ENCODE measurements around the gene SEC22A.

Gene SEC22A

DNA sequence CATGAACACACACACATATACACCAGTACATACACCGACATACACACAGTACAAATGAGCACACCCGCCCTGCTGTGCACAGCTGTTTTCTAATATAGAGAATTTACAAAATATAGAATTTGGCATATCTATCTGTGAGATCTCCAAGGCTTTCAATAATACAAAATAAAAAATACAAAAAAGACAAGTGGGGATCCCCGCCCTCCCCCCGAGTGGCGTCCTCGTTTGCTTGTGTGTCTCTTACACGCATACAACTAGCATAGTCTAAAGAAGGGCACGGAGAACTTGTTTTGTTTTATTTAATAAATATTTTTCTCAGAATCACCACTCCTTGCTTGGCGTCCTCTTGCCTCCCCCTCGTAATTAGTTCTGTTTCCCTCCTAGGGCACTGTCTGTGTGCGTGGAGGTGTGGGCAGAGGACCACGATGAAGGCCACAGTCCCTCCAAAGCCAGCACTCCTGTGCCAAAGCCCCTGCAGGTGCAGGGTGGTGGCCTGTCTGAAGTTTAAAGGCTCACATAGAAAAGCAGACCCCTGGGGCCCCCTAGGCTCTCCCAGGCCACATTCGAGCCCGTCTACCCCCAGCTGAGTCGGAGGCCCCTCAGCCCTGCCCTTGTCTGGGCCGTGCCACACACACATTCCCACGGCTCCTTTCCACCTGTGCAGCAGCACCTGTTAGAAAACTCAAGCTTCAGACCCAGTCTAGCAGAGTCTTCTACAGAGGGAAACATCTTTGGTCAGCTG, 82.1 kb downstream of the SEC22A start:
- Histone ChIP-seq H3K9ac (ENCODE audit: low read length) (no peak overlapping the region), H3K36me3 (ENCODE audit: control insufficient read depth, low read depth, low read length) (peaks cover 12% of the 10 kb centered on the region), H3K27ac (ENCODE audit: low read length) (no peak overlapping the region), H3K27me3 (ENCODE audit: control insufficient read depth, insufficient read depth, low read length) (no peaks in the 10 kb centered on the region), H3K9me3 (ENCODE audit: control insufficient read depth, low read depth, low read length) (no peaks in the 10 kb centered on the region), H3K4me3 (ENCODE audit: low read length) (no peak overlapping the region), H3K4me1 (ENCODE audit: control insufficient read depth, low read depth, low read length) (no peaks in the 10 kb centered on the region)

DNA sequence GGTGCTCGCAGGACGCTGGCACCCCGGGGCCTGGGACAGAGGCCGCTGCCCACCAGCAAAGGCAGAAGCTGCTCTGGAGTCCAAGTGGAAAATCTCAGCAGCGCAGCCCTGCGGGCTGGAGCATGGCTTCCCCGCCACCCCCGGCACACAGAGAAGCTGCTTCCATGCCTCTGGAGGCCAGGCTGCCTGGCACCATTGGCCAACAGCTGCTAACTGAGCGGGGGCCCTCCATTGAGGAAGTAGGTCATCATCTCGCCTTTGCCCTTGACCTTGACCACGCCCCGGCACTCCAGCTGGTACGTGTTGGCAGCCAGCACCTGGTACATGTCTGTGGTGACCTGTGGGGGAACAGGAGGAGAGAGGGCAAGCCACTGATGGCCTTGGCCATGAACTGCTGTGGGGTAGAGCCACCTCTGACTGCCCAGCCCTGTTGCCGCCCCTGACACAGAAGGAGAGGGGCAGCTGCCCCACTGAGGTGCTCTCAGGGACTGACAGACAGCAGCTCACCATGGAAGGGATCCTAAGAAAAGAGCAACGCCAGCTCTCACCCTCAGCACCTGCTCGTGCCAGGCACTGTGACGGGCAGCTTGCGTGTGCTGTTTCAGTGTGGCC, 82.8 kb downstream of the SEC22A start:
- no peak overlapping the region for H3K27ac ChIP-seq (ENCODE audit: low read length)
- H3K27me3 ChIP-seq (ENCODE audit: control insufficient read depth, insufficient read depth, low read length), result no peaks in the 10 kb centered on the region
- no peak overlapping the region for H3K4me3 ChIP-seq (ENCODE audit: low read length)
- H3K9me3 ChIP-seq (ENCODE audit: control insufficient read depth, low read depth, low read length), result no peaks in the 10 kb centered on the region
- H3K9ac ChIP-seq (ENCODE audit: low read length), result no peak overlapping the region
- H3K36me3 ChIP-seq (ENCODE audit: control insufficient read depth, low read depth, low read length), result peaks cover 16% of the 10 kb centered on the region
- no peaks in the 10 kb centered on the region for H3K4me1 ChIP-seq (ENCODE audit: control insufficient read depth, low read depth, low read length)

GRCh38 chr3:123285066-123285465, 83.3 kb downstream of the SEC22A start:
- peaks cover 21% of the 10 kb centered on the region for H3K36me3 ChIP-seq (ENCODE audit: control insufficient read depth, low read depth, low read length)
- H3K4me3 ChIP-seq (ENCODE audit: low read length), result no peak overlapping the region
- H3K27ac ChIP-seq (ENCODE audit: low read length), result no peak overlapping the region
- no peaks in the 10 kb centered on the region for H3K4me1 ChIP-seq (ENCODE audit: control insufficient read depth, low read depth, low read length)
- H3K9ac ChIP-seq (ENCODE audit: low read length), result no peak overlapping the region
- H3K27me3 ChIP-seq (ENCODE audit: control insufficient read depth, insufficient read depth, low read length), result no peaks in the 10 kb centered on the region
- no peaks in the 10 kb centered on the region for H3K9me3 ChIP-seq (ENCODE audit: control insufficient read depth, low read depth, low read length)

DNA sequence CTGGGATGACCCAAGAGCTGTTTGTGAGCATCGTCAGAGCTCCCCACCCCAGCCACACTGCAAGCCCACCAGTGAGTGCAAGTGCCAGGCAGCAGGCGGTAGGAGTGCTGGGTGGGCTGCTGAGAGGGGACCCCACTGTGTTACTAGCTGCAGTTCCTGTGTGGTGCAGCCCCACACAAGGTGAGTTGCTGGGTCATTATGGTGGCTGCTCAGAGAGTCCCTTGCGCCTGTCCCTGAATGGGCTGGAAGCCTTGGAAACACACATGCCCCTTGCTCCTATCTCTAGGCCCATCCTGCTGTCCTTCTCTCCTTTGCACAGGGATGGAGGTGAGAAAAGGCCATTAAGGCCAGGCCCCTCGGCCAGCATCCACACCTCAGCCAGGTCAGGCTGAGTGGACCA, 83.7 kb downstream of the SEC22A start:
- Histone ChIP-seq H3K4me3 (ENCODE audit: low read length) (no peak overlapping the region), H3K27ac (ENCODE audit: low read length) (no peak overlapping the region)

DNA sequence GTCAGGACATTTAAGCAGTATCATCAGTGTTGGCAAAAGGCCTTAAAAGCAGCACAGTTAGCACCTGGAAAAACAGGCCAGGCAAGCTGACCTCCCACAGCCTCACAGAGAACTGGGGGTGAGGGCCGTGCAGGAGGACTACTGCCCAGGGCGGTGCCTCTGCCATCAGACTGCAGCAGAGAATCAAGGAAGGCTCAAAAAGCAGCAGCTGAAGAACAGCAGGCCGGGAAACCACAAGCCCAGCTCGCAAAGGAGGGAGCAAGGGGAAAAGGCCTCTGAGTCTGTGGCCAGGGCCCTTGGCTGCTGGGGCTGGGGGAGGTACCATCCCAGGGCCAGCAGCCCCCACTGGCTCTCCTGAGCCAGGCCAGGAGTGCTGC, 84.2 kb downstream of the SEC22A start:
- Histone ChIP-seq H3K9me3 (ENCODE audit: control insufficient read depth, low read depth, low read length) (no peaks in the 10 kb centered on the region), H3K4me3 (ENCODE audit: low read length) (no peak overlapping the region), H3K27me3 (ENCODE audit: control insufficient read depth, insufficient read depth, low read length) (no peaks in the 10 kb centered on the region), H3K36me3 (ENCODE audit: control insufficient read depth, low read depth, low read length) (peaks cover 25% of the 10 kb centered on the region), H3K9ac (ENCODE audit: low read length) (no peak overlapping the region), H3K4me1 (ENCODE audit: control insufficient read depth, low read depth, low read length) (no peaks in the 10 kb centered on the region), H3K27ac (ENCODE audit: low read length) (no peak overlapping the region)

More for the DNA sequence above, 83.7 kb downstream of the SEC22A start:
- H3K9ac ChIP-seq (ENCODE audit: low read length), result no peak overlapping the region
- H3K27me3 ChIP-seq (ENCODE audit: control insufficient read depth, insufficient read depth, low read length), result no peaks in the 10 kb centered on the region
- H3K36me3 ChIP-seq (ENCODE audit: control insufficient read depth, low read depth, low read length), result peaks cover 22% of the 10 kb centered on the region
- H3K9me3 ChIP-seq (ENCODE audit: control insufficient read depth, low read depth, low read length), result no peaks in the 10 kb centered on the region
- no peaks in the 10 kb centered on the region for H3K4me1 ChIP-seq (ENCODE audit: control insufficient read depth, low read depth, low read length)

- no peak overlapping the region for H3K27ac ChIP-seq (ENCODE audit: low read length)
- H3K4me1 ChIP-seq (ENCODE audit: control insufficient read depth, low read depth, low read length), result no peaks in the 10 kb centered on the region
- H3K36me3 ChIP-seq (ENCODE audit: control insufficient read depth, low read depth, low read length), result peaks cover 29% of the 10 kb centered on the region
- H3K4me3 ChIP-seq (ENCODE audit: low read length), result no peak overlapping the region
- no peaks in the 10 kb centered on the region for H3K27me3 ChIP-seq (ENCODE audit: control insufficient read depth, insufficient read depth, low read length)
- no peaks in the 10 kb centered on the region for H3K9me3 ChIP-seq (ENCODE audit: control insufficient read depth, low read depth, low read length)
- H3K9ac ChIP-seq (ENCODE audit: low read length), result no peak overlapping the region
These were observed 84.7 kb downstream of the SEC22A start for GRCh38 chr3:123286308-123287023.

DNA sequence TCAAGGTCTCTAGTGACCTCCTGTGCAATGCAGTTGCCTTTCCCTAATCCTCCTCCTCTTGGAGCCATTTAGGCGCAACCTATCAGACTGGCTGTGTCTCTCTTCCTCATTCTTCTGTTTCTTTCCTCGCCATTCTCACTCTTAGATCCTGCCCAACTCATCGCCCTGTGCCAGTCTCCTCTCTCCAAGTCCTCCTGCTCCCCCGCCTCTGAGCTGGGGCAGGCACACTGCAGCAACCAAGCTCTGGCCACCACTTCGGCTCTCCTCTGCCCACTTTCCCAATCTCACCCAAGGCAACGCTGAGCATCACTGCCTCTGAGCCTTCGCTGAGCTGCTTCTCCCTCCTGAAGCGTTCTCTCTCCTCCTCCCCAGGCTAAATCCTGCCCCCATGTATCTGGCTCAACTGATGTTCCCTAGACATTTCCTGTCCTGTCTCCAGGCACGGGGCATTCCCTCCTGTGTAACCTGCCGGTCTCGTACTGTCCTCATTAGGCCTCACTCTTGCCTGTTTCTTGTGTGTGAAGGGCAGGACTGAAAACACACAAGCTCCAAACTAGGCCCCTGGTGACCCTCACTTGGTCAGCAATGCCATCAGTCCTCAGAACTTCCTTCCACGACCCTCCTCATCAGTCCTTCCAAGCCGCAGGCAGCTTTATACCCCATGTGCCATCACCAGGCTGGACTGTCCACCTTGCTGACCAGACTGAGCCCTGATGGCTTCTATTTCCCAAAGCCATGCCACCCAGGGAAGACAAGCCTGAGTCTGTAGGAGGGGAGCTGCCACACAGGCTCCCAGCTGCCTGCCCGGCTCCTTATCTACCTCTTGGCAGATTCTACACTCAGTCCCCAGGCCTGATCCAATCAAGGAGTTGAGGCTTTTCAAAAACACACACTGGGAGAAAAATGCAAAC, 85.6 kb downstream of the SEC22A start:
- H3K4me3 ChIP-seq (ENCODE audit: low read length), result no peak overlapping the region
- H3K27ac ChIP-seq (ENCODE audit: low read length), result no peak overlapping the region
- H3K9me3 ChIP-seq (ENCODE audit: control insufficient read depth, low read depth, low read length), result no peaks in the 10 kb centered on the region
- H3K36me3 ChIP-seq (ENCODE audit: control insufficient read depth, low read depth, low read length), result peaks cover 29% of the 10 kb centered on the region
- H3K4me1 ChIP-seq (ENCODE audit: control insufficient read depth, low read depth, low read length), result no peaks in the 10 kb centered on the region
- no peaks in the 10 kb centered on the region for H3K27me3 ChIP-seq (ENCODE audit: control insufficient read depth, insufficient read depth, low read length)
- no peak overlapping the region for H3K9ac ChIP-seq (ENCODE audit: low read length)

- no peak overlapping the region for H3K4me3 ChIP-seq (ENCODE audit: low read length)
- H3K27ac ChIP-seq (ENCODE audit: low read length), result no peak overlapping the region
- H3K36me3 ChIP-seq (ENCODE audit: control insufficient read depth, low read depth, low read length), result peaks cover 29% of the 10 kb centered on the region
- H3K9me3 ChIP-seq (ENCODE audit: control insufficient read depth, low read depth, low read length), result no peaks in the 10 kb centered on the region
- H3K9ac ChIP-seq (ENCODE audit: low read length), result no peak overlapping the region
- no peaks in the 10 kb centered on the region for H3K27me3 ChIP-seq (ENCODE audit: control insufficient read depth, insufficient read depth, low read length)
- no peaks in the 10 kb centered on the region for H3K4me1 ChIP-seq (ENCODE audit: control insufficient read depth, low read depth, low read length)
These were observed 86.2 kb downstream of the SEC22A start for GRCh38 chr3:123287962-123288302.

- no peaks in the 10 kb centered on the region for H3K27me3 ChIP-seq (ENCODE audit: control insufficient read depth, insufficient read depth, low read length)
- no peak overlapping the region for H3K27ac ChIP-seq (ENCODE audit: low read length)
- no peaks in the 10 kb centered on the region for H3K9me3 ChIP-seq (ENCODE audit: control insufficient read depth, low read depth, low read length)
- no peak overlapping the region for H3K9ac ChIP-seq (ENCODE audit: low read length)
- no peak overlapping the region for H3K4me3 ChIP-seq (ENCODE audit: low read length)
- H3K4me1 ChIP-seq (ENCODE audit: control insufficient read depth, low read depth, low read length), result no peaks in the 10 kb centered on the region
- peaks cover 29% of the 10 kb centered on the region for H3K36me3 ChIP-seq (ENCODE audit: control insufficient read depth, low read depth, low read length)
These were observed 87.8 kb downstream of the SEC22A start for GRCh38 chr3:123289391-123290106.

- Histone ChIP-seq H3K9me3 (ENCODE audit: control insufficient read depth, low read depth, low read length) (no peaks in the 10 kb centered on the region), H3K4me3 (ENCODE audit: low read length) (no peak overlapping the region), H3K27me3 (ENCODE audit: control insufficient read depth, insufficient read depth, low read length) (no peaks in the 10 kb centered on the region), H3K27ac (ENCODE audit: low read length) (no peak overlapping the region), H3K9ac (ENCODE audit: low read length) (no peak overlapping the region), H3K4me1 (ENCODE audit: control insufficient read depth, low read depth, low read length) (no peaks in the 10 kb centered on the region), H3K36me3 (ENCODE audit: control insufficient read depth, low read depth, low read length) (peaks cover 21% of the 10 kb centered on the region)
These were observed 88.6 kb downstream of the SEC22A start for GRCh38 chr3:123290107-123290930.
